Pulmonary artery endothelial cell (primary cell): ENCODE data around the gene PIK3R2. TPM values are rescaled to one million over a fixed set of nuclear protein-coding genes. Genes with fewer than 3 reads are reported as not detected.
"Not testable (repeated sequence)": the region's sequence is repeated elsewhere in the genome, so short reads cannot be mapped to it uniquely, and the experiment has no call there.

Experiments used
- DNase-seq: peaks from one replicate; pipeline ENCODE4 v3.0.0-alpha.2; 2011; ENCODE audit warnings: low read depth, low spot score
- total RNA-seq: library from RNA; depleted of rRNA; stranded (reverse); fragments of >200 nt; gene quantifications from 2 replicates; pipeline ENCODE4 v1.2.3, GENCODE V29; 2014

PIK3R2 gene
- total RNA-seq, 1 donor from 2014 or later, result 2.8 TPM

DNA sequence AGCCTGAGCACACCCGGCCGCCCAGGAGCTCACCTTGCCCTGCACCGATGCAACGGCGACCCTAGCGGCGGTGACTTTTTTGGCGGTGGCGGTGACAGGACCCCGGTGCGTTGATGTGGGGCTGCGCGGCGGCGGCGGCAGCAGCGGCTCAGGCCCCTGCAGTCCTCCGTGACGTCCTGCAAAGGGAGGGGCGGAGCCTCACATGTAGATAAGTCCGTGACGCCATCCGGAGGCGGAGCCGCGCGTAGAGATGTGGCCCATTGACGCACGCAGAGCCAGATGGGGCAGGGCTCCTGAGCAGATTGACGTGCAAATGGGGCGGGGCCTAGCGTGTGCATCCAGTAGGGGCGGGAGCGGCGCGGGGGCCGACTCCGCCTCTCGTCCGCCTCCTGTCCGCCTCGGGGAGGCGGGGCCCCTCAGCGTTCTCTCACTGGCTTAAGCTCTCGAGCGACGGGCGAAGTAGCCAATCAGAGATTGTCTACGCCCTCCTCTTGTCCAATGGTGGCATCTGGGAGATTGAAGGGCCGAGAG lies 51.0 kb downstream of the PIK3R2 start, which contains the start of gene RAB3A:
TSS of gene RAB3A (minus strand) at position 180 of the 531 bp plus-strand sequence. CDS start 1,302 bp downstream, outside the sequence.
- peak; percentile 100 for DNase-seq

DNA sequence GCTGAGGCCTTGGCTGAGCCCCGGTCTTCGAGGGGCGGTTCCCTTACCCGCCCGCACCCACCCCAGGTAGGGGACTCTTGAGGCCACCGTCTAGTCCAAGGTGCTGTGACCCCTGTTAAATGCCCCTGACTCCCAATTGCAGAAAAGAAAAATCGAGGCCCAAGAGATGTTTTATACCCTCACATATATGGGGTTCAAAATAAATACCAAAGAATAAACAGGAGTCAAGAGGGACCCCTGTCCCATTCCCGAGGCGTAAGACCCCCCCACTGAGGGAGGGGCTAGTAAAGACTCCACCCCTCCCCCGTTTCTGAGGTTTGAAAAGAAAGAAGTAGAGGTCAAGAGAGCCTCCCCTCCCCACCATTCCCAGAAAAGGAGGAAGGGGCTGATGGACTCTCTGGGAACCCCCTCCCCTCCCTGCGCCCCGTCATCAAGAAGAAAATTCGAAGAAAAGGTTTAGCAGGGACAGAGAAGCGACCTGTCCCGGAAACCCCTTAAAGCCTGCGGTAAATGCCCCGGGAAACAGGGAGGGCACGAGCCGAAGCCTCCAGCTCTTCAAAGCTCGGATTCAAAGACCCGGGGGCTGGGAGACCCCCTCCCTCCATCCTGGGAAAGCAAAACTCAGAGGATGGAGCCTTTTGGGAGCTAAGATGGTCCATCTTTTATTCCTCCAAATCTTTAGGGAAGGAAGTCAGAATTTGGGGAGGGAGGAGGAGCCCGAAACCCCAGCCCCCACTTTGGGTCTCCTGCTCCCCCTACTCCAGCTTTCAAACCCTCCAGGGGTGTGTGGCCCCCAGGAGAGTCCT lies 51.6 kb downstream of the PIK3R2 start:
- peak; percentile 17 for DNase-seq

DNA sequence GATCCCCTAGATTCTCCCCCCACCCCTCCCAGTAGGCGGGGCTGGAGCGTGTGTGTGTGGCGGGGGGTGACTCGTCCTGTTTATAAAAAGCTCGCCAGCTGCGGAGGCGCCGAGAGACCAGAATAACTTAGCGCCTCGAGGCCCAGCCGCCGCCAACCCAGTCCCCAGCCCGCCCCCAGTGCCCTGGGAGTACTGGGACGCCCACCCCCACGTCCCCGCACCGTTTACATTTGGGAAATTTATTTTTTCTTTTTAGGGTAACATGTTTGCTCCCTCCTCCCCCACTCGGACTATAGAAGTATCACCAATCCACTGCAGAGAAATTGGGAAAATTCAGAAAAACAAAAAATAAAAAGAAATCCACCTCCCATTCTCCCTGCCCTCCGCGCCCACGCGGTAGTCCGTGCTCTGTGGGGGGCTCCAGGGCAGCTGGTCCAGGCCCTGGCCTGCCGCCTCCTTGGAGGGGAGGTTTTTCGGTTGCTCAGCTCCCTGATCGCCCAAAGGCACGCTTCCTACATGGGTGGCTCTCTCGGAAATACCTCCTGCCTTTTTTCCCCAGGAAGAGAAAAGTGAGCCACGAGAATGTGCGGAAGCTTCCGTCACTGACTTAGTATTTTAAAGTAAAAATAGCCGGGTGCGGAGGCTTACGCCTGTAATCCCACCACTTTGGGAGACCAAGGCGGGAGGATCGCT lies 52.4 kb downstream of the PIK3R2 start:
- no peak for DNase-seq

DNA sequence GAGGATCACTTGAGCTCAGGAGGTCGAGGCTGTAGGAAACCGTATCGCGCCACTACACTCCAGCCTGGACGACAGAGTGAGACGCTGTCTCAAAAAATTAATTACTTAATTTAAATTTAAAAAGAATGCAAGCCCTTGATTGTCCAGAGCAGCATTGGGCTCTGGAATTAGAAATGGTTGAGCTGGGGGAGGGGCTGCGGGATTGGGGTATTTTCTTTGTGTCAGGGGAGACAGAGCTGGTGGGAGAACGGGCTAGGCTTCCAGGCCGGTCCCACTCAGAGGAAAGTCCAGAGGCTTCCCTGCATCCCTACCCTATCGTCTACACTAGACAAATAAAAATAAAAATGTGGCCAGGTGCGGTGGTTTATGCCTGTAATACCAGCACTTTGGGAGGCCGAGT lies 53.1 kb downstream of the PIK3R2 start:
- no peak for DNase-seq

DNA sequence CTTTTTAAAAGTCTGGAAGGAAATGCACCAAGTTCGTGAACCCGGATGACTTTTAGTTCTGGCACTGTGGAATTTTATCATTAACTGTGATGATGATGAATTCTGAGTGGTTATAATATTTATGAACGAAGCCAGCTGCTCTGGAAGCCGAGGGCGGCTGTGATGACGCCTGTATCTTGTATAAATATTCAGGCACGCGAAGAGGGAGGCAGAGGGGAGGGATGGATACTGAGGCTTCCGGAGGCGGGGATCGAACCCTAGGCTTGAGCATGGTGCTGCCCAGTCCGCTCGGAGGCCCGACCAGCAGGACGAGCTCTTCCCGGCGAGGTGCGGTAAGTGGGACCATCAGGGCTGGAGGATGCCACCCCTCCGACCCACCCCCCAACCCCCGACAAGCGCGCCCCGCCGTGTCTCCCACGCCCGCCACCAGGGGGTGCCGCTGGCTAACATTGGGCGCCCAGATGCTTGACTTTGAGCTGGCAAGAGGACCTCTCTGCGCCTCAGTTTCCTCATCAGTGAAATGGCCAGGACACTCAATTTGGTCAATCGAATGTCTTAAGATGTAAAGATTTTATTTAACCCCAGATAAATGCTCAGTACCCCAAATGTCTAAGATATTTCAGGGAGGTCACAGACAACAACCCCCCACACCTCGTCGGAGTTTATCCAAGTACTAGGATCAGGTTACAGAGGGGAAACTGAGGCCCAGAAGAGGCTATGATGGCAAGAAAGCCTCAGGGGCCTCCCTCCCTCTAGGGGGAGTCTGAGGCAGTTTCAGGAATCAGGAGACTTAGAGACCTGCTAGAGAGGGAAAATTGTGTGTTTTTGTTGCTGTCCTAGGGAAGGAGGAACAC lies 55.4 kb downstream of the PIK3R2 start:
- no peak for DNase-seq

DNA sequence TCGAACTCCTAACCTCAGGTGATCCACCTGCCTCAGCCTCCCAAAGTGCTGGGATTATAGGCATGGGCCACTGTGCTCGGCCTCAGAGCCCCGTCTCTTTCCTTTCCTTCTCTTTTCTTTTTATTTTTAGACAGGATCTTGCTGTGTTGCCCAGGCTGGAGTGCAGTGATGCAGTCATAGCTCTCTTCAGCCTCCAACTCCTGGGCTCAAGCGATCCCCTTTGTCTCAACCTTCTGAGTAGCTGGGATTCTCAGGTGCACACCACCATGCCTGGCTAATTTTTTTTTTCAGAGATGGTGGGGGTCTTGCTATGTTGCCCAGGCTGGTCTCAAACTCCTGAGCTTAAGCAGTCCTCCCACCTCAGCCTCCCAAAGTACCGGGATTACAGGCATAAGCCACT lies 56.9 kb downstream of the PIK3R2 start:
- not testable (repeated sequence) for DNase-seq

DNA sequence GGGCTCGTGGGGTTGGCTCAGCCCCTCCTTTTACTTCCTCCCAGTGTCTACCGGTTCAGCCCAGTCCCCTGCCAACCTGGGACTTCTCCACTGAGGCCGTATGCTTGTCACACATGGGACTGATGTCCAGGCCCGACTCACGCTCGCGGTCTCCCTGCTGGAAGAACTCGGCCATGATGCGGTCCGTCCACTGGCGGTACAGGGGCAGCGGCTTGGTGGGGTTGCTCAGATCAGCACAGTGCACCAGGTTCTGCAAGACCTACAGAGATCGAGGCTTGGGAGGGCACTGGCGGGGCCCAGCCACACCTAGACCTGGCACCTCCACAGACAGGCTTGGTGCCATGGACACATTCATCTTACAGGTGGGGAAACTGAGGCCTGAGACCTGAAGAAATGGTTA lies 58.7 kb downstream of the PIK3R2 start:
- no peak for DNase-seq

DNA sequence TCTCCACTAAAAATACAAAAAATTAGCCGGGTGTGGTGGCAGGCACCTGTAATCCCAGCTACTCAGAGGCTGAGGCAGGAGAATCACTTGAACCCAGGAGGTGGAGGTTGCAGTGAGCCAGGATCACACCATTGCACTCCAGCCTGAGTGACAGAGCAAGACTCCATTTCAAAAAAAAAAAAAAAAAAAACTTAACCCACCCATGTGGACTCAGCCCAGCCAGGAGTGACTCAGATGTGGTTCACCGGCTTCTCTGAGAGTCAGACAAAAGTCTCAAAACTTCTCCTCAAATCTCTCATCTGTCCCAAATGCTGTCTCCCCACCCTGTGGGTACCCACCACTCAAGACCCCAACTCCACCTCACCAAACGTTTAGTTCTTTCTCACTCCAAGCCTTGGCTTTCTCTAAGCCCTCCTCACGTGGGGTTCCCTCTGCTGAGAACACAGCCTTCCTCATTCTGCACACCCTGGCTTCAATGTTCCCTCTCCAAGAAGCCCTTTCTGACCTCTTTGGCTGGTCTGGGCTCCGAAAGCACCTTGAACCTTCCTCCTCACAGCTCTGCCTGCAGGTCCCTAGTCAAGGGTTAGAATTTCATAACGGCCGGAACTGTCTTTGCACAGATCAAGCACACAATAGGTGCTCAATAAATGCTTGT lies 61.9 kb downstream of the PIK3R2 start:
- DNase-seq, result no peak

DNA sequence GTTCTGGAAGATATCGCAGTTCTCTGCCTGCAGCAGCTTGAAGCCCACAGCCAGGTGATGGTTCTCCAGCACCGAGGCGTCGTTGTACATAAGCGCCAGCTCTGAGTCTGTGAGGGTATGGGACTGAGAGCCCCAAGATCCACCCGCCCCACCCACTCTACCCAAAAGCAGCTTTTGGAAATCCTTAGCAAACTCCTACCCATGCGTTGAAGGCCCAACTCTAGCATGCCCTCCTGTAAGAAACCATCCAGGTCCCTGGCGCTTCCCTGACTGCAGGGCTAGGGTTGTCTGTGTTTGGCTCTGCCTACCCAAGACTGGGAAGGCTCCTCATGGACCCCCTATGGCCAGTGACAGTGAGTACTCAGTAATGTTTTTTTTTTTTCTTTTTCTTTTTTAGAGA lies 63.8 kb downstream of the PIK3R2 start:
- DNase-seq, result no peak

DNA sequence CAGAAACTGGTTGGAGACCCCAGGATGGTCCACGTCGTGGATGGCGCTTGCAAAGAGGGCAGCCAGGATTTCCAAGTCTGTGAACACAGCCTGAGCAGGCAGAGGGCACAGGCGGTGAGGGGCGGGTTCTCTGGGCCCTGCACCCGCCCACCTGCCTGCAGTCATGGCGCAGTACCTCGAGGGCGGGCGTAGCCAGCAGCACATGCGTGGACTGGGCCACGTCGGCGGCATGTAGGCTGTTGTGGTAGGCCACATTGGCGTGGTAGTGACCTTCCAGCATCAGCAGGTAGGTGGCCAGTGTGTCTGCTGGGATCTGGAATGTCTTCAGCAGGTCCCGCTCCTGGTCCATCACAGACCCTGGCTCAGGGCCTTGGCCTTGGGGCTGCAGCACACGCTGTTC lies 65.2 kb downstream of the PIK3R2 start:
- no peak for DNase-seq

DNA sequence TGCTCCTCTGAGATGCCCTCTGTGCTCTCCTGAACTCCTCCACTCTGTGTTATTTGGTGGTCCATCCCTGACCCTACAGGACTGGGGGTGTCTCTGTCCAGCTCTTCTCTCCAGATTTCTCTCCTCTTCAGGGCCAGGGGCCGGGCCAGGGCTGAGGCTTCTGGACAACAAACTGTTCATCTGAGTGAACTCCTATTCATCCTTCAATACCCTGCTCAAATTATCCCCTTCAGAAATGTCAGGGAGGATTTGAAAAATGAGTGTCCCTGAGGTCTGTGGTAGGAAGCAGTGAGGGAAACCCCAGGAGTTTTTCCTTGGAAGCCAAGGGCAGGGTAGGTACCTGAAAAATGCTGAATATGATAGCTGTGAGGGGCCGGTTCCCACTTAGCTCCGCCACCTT lies 65.6 kb downstream of the PIK3R2 start:
- no peak for DNase-seq

Other genes starting within 250 kb of the PIK3R2 start
- 57.0 and 65.4 TPM in 2 replicates for gene CCDC124, start 220.1 kb upstream of the PIK3R2 start, total RNA-seq
- gene KCNN1, start 186.1 kb upstream of the PIK3R2 start, total RNA-seq, result under 0.01 TPM in 1 of 2 replicates, not detected in the other
- gene ARRDC2, start 145.0 kb upstream of the PIK3R2 start, total RNA-seq, result 10.3 and 15.5 TPM in 2 replicates
- gene IL12RB1, start 66.2 kb upstream of the PIK3R2 start, total RNA-seq, result 0.18 TPM in 1 of 2 replicates, not detected in the other
- 0.67 and 0.92 TPM in 2 replicates for gene MAST3, start 55.4 kb upstream of the PIK3R2 start, total RNA-seq
- gene IFI30, start 20.6 kb downstream of the PIK3R2 start, total RNA-seq, result 2.2 and 2.4 TPM in 2 replicates
- 10.3 and 13.0 TPM in 2 replicates for gene MPV17L2, start 40.1 kb downstream of the PIK3R2 start, total RNA-seq
- 0.99 TPM in 2 replicates for gene RAB3A, start 50.9 kb downstream of the PIK3R2 start, total RNA-seq
- gene PDE4C, start 73.3 kb downstream of the PIK3R2 start, total RNA-seq, result 0.04 and 0.20 TPM in 2 replicates
- 0.07 TPM in 1 of 2 replicates, not detected in the other for gene IQCN, start 121.3 kb downstream of the PIK3R2 start, total RNA-seq
- gene JUND, start 128.5 kb downstream of the PIK3R2 start, total RNA-seq, result 124 and 131 TPM in 2 replicates
- 139 and 172 TPM in 2 replicates for gene LSM4, start 169.9 kb downstream of the PIK3R2 start, total RNA-seq
- 23.9 and 25.7 TPM in 2 replicates for gene PGPEP1, start 187.4 kb downstream of the PIK3R2 start, total RNA-seq
- 95.0 and 102 TPM in 2 replicates for gene GDF15, start 233.0 kb downstream of the PIK3R2 start, total RNA-seq
- gene LRRC25, start 244.5 kb downstream of the PIK3R2 start, total RNA-seq, result not detected in 2 replicates